HL-60 (cell line): ENCODE measurements around the gene PDCL2.

Experiments used
- DNase-seq, 2 experiments: peaks; one replicate each; pipeline ENCODE4 v3.0.0-alpha.2; 2010 to 2020; ENCODE audit warnings: low read depth in 1 of 2, low spot score in 1 of 2
- H3K27ac ChIP-seq: fragments of 250-450 bp; sonication (Bioruptor Pico); replicated peaks from 2 replicates; pipeline ENCODE4 v1.5.1; 2020; ENCODE audit warnings: mild to moderate bottlenecking, moderate library complexity
- H3K27me3 ChIP-seq: fragments of 250-450 bp; sonication (Bioruptor Pico); 2 replicates; pipeline ENCODE4 v1.5.1; 2021; ENCODE audit warnings: mild to moderate bottlenecking, moderate library complexity; ENCODE audit not compliant: insufficient read depth, poor library complexity, severe bottlenecking
- H3K4me3 ChIP-seq: replicated peaks from 2 replicates; pipeline ENCODE4 v1.5.1; 2011; ENCODE audit warnings: mild to moderate bottlenecking, control low read depth, low read length; ENCODE audit not compliant: insufficient read depth
- GABPA ChIP-seq: IDR thresholded peaks from 2 replicates; pipeline ENCODE4 v1.6.1; 2012; ENCODE audit warnings: low read depth
- POLR2AphosphoS5 ChIP-seq: IDR thresholded peaks from 2 replicates; pipeline ENCODE4 v1.6.1; 2012; ENCODE audit warnings: low read depth
- SPI1 ChIP-seq: IDR thresholded peaks from 2 replicates; pipeline ENCODE4 v1.6.1; 2012; ENCODE audit warnings: low read depth, mild to moderate bottlenecking, borderline replicate concordance
- TF ChIP-seq, protein P1 (sequence below): IDR thresholded peaks from 2 replicates; pipeline ENCODE4 v1.6.1; 2012; ENCODE audit warnings: low read depth; ENCODE audit not compliant: insufficient replicate concordance
- TF ChIP-seq, protein P2 (sequence below): IDR thresholded peaks from one replicate; pipeline ENCODE4 v1.5.1; 2011; ENCODE audit warnings: low read length, control low read depth, inconsistent platforms; ENCODE audit not compliant: insufficient read depth

Gene PDCL2

DNA sequence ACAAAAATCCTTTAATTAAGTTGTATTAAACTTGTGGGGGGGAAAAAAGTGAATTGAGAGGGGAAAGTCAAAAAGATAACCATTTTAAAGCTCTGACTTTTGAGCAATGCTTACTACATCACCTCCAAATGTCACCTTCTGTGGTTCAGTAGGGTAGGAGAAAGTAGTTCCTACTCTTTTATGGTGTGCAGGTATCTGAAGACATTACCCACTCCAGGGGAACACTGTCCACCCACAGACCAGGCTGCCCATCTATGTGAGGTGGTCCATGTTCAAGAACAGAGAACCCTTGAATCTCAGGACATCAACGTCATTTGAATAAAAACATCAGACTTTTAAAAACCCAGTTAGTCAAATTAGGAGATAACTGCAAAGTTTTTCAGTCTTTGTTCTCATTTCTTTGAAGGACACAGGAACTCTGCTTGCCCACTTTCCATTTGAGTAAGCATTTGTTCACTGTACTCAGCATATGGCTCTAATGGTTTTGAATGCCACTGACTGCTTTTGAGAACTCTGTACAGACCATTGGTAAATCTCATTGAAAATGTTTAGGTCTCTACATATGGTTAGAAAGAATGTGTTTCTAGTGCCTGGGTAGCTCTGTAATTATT is 25.6 kb upstream of the PDCL2 start:
- TF ChIP-seq, protein P1, sequence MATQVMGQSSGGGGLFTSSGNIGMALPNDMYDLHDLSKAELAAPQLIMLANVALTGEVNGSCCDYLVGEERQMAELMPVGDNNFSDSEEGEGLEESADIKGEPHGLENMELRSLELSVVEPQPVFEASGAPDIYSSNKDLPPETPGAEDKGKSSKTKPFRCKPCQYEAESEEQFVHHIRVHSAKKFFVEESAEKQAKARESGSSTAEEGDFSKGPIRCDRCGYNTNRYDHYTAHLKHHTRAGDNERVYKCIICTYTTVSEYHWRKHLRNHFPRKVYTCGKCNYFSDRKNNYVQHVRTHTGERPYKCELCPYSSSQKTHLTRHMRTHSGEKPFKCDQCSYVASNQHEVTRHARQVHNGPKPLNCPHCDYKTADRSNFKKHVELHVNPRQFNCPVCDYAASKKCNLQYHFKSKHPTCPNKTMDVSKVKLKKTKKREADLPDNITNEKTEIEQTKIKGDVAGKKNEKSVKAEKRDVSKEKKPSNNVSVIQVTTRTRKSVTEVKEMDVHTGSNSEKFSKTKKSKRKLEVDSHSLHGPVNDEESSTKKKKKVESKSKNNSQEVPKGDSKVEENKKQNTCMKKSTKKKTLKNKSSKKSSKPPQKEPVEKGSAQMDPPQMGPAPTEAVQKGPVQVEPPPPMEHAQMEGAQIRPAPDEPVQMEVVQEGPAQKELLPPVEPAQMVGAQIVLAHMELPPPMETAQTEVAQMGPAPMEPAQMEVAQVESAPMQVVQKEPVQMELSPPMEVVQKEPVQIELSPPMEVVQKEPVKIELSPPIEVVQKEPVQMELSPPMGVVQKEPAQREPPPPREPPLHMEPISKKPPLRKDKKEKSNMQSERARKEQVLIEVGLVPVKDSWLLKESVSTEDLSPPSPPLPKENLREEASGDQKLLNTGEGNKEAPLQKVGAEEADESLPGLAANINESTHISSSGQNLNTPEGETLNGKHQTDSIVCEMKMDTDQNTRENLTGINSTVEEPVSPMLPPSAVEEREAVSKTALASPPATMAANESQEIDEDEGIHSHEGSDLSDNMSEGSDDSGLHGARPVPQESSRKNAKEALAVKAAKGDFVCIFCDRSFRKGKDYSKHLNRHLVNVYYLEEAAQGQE: no peak
- no peak for TF ChIP-seq POLR2AphosphoS5
- TF ChIP-seq SPI1: no peak
- TF ChIP-seq GABPA: no peak
- TF ChIP-seq, protein P2, sequence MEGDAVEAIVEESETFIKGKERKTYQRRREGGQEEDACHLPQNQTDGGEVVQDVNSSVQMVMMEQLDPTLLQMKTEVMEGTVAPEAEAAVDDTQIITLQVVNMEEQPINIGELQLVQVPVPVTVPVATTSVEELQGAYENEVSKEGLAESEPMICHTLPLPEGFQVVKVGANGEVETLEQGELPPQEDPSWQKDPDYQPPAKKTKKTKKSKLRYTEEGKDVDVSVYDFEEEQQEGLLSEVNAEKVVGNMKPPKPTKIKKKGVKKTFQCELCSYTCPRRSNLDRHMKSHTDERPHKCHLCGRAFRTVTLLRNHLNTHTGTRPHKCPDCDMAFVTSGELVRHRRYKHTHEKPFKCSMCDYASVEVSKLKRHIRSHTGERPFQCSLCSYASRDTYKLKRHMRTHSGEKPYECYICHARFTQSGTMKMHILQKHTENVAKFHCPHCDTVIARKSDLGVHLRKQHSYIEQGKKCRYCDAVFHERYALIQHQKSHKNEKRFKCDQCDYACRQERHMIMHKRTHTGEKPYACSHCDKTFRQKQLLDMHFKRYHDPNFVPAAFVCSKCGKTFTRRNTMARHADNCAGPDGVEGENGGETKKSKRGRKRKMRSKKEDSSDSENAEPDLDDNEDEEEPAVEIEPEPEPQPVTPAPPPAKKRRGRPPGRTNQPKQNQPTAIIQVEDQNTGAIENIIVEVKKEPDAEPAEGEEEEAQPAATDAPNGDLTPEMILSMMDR: no peak
- no peak overlapping the region for H3K4me3 ChIP-seq
- no peak for DNase-seq

DNA sequence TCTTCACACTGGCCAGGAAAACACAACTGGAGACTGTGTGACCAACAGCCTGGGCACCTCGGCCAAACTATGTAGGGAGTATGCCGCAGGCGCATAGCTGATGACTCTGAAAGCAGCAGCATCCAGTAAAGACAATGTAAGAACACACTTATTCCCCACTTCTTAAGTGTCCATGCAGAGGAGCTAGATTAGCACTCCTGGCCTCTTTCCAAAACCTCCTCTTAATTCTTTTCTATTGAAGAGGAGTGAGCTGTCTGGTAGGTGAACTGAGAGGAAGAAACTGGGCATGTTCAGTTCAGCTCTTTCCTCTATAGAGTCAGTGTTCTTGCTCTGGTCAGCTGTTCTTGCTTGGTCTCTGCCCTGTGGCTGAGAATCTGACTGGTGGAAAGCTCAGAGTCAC is 23.0 kb upstream of the PDCL2 start:
- H3K4me3 ChIP-seq: no peak overlapping the region
- no peaks in the 10 kb centered on the region for H3K27me3 ChIP-seq
- TF ChIP-seq GABPA (no peak), SPI1 (no peak), POLR2AphosphoS5 (no peak)
- TF ChIP-seq, protein P1: no peak
- TF ChIP-seq, protein P2: no peak
- no peak for DNase-seq
- H3K27ac ChIP-seq: no peak overlapping the region

More for the DNA sequence above, 25.6 kb upstream of the PDCL2 start:
- H3K27me3 ChIP-seq: no peaks in the 10 kb centered on the region
- no peak overlapping the region for H3K27ac ChIP-seq

DNA sequence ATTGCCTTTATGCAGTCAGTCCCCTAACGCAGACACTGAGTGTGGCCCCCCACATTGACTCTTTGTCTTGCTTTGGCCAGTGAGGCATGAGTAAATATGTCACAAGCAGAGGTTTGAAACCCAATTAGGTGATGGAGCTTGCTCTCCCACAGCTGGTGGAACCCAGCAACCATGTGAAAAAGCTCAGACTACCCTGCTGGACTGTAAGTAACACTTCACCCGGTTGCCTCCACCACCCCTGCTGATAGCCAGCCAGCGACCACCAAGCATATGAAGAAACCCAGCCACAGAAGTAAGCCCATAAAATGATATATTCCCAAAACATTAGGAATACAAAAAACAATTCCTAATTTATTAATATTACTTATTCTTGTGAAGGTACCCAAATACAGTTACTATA is 21.6 kb upstream of the PDCL2 start:
- no peak for DNase-seq
- no peaks in the 10 kb centered on the region for H3K27me3 ChIP-seq
- TF ChIP-seq, protein P1: no peak
- TF ChIP-seq POLR2AphosphoS5 (no peak), SPI1 (no peak), GABPA (no peak)
- TF ChIP-seq, protein P2: no peak
- H3K4me3 ChIP-seq: no peak overlapping the region
- no peak overlapping the region for H3K27ac ChIP-seq
